PC-9 (cell line): ENCODE measurements around the gene KLRG1.

Experiments used
- EZH2 ChIP-seq: fragments of 200-600 bp; sonication (generic); IDR thresholded peaks from 2 replicates; pipeline ENCODE4 v1.8.0; 2017; ENCODE audit warnings: antibody characterized with exemption, low read depth
- TF ChIP-seq, protein P1 (sequence below): fragments of 200-600 bp; sonication (generic); conservative IDR thresholded peaks from 2 replicates; pipeline ENCODE4 v1.6.1; 2017; ENCODE audit warnings: mixed run types, antibody characterized with exemption, mild to moderate bottlenecking, moderate library complexity

DNA sequence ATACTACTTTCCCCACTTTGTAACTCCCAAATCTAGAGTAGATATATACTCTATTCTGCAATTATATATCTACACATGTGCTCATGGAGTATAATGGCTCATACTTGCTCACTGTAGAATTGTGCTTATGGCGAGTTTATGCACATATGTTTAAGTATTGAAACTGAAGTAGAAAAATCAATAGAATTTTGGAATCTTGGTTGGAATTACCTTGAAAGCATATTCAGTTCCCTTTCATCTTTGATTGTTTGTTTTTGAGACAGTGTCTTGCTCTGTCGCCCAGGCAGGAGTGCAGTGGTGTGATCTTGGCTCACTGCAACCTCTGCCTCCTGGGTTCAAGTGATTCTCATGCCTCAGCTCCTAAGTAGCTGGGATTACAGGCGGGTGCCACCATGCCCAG is 4.5 kb downstream of the KLRG1 start:
- TF ChIP-seq, protein P1, sequence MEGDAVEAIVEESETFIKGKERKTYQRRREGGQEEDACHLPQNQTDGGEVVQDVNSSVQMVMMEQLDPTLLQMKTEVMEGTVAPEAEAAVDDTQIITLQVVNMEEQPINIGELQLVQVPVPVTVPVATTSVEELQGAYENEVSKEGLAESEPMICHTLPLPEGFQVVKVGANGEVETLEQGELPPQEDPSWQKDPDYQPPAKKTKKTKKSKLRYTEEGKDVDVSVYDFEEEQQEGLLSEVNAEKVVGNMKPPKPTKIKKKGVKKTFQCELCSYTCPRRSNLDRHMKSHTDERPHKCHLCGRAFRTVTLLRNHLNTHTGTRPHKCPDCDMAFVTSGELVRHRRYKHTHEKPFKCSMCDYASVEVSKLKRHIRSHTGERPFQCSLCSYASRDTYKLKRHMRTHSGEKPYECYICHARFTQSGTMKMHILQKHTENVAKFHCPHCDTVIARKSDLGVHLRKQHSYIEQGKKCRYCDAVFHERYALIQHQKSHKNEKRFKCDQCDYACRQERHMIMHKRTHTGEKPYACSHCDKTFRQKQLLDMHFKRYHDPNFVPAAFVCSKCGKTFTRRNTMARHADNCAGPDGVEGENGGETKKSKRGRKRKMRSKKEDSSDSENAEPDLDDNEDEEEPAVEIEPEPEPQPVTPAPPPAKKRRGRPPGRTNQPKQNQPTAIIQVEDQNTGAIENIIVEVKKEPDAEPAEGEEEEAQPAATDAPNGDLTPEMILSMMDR = no peak
- no peak for TF ChIP-seq EZH2
